ENCODE data around the gene SLC4A3.

The SLC4A3 gene

GRCh38 chr2:219627103-219628100 lies at the start of gene SLC4A3:
TSS of gene SLC4A3 (plus strand) at chr2:219627630. CDS start at chr2:219627993, 363 bp downstream.
- peaks cover 13% of the 10 kb centered on the region; the same call in 1 of the 2 replicates for H3K27me3 ChIP-seq (ENCODE audit: insufficient read depth, low read depth)
- H2AFZ ChIP-seq (ENCODE audit: low read depth): no peak within 1 kb of the TSS
- H3K4me3 ChIP-seq (IDR thresholded peaks at IDR 0.05; ENCODE audit: insufficient read depth, low read depth, low read length): no peak within 1 kb of the TSS
- H3K9ac ChIP-seq: no peak within 1 kb of the TSS
- H3K79me2 ChIP-seq (ENCODE audit: insufficient read depth, low read depth): no peaks in the 10 kb centered on the region
- H3K4me2 ChIP-seq: peak within 1 kb of the TSS; percentile 29; the same call in 1 of the 2 replicates
- H4K20me1 ChIP-seq (ENCODE audit: insufficient read depth): no peaks in the 10 kb centered on the region
- no peak for TF ChIP-seq CTCF (conservative IDR thresholded peaks at IDR 0.05; ENCODE audit: low read depth, low read length)
- H3K27ac ChIP-seq: no peak within 1 kb of the TSS
- H3K4me1 ChIP-seq (ENCODE audit: low read depth, poor library complexity, severe bottlenecking): no peaks in the 10 kb centered on the region
- no peaks in the 10 kb centered on the region for H3K36me3 ChIP-seq (ENCODE audit: insufficient read depth)

- TF ChIP-seq CTCF (conservative IDR thresholded peaks at IDR 0.05; ENCODE audit: low read depth, low read length): no peak
- Histone ChIP-seq H3K27me3 (ENCODE audit: insufficient read depth, low read depth) (peaks cover 14% of the 10 kb centered on the region; the same call in 1 of the 2 replicates), H3K4me1 (ENCODE audit: low read depth, poor library complexity, severe bottlenecking) (no peaks in the 10 kb centered on the region), H2AFZ (ENCODE audit: low read depth) (no peak overlapping the region), H4K20me1 (ENCODE audit: insufficient read depth) (no peaks in the 10 kb centered on the region), H3K79me2 (ENCODE audit: insufficient read depth, low read depth) (no peaks in the 10 kb centered on the region), H3K36me3 (ENCODE audit: insufficient read depth) (no peaks in the 10 kb centered on the region), H3K27ac (no peak overlapping the region), H3K9ac (no peak overlapping the region), H3K4me3 (IDR thresholded peaks at IDR 0.05; ENCODE audit: insufficient read depth, low read depth, low read length) (no peak overlapping the region), H3K4me2 (no peak overlapping the region)
Measured at GRCh38 chr2:219578811-219579613, 48.4 kb upstream of the SLC4A3 start.

GRCh38 chr2:219581346-219581745 lies 46.1 kb upstream of the SLC4A3 start:
- Histone ChIP-seq H2AFZ (ENCODE audit: low read depth) (no peak overlapping the region), H3K27ac (no peak overlapping the region), H3K4me3 (IDR thresholded peaks at IDR 0.05; ENCODE audit: insufficient read depth, low read depth, low read length) (no peak overlapping the region), H3K36me3 (ENCODE audit: insufficient read depth) (no peaks in the 10 kb centered on the region), H3K79me2 (ENCODE audit: insufficient read depth, low read depth) (no peaks in the 10 kb centered on the region), H4K20me1 (ENCODE audit: insufficient read depth) (no peaks in the 10 kb centered on the region), H3K4me1 (ENCODE audit: low read depth, poor library complexity, severe bottlenecking) (no peaks in the 10 kb centered on the region), H3K27me3 (ENCODE audit: insufficient read depth, low read depth) (peaks cover 7% of the 10 kb centered on the region; the same call in 1 of the 2 replicates), H3K4me2 (no peak overlapping the region), H3K9ac (no peak overlapping the region)
- no peak for TF ChIP-seq CTCF (conservative IDR thresholded peaks at IDR 0.05; ENCODE audit: low read depth, low read length)

GRCh38 chr2:219591091-219591490 lies 36.3 kb upstream of the SLC4A3 start:
- H3K36me3 ChIP-seq (ENCODE audit: insufficient read depth): no peaks in the 10 kb centered on the region
- no peak overlapping the region for H2AFZ ChIP-seq (ENCODE audit: low read depth)
- no peak overlapping the region for H3K4me3 ChIP-seq (IDR thresholded peaks at IDR 0.05; ENCODE audit: insufficient read depth, low read depth, low read length)
- TF ChIP-seq CTCF (conservative IDR thresholded peaks at IDR 0.05; ENCODE audit: low read depth, low read length): no peak
- no peak overlapping the region for H3K27ac ChIP-seq
- H3K4me2 ChIP-seq: no peak overlapping the region
- no peaks in the 10 kb centered on the region for H3K27me3 ChIP-seq (ENCODE audit: insufficient read depth, low read depth)
- H3K9ac ChIP-seq: no peak overlapping the region
- no peaks in the 10 kb centered on the region for H3K79me2 ChIP-seq (ENCODE audit: insufficient read depth, low read depth)
- no peaks in the 10 kb centered on the region for H4K20me1 ChIP-seq (ENCODE audit: insufficient read depth)
- H3K4me1 ChIP-seq (ENCODE audit: low read depth, poor library complexity, severe bottlenecking): no peaks in the 10 kb centered on the region

Data from KMS-11 (cell line).